Frontal cortex (tissue), 4 donors: ENCODE data around the gene TBC1D3D. TPM values are rescaled to one million over a fixed set of nuclear protein-coding genes. Genes with fewer than 3 reads are reported as not detected.
"Not testable (repeated sequence)": the region's sequence is repeated elsewhere in the genome, so short reads cannot be mapped to it uniquely, and the experiment has no call there.

Experiments used
- DNase-seq, 2 donors: peaks; one replicate each; pipeline ENCODE4 v3.0.0; 2012; ENCODE audit warnings: low spot score in 2 of 2
- FAIRE-seq: peaks from 2 replicates; lab custom pipeline; 2012; peaks lifted over from hg19 to GRCh38; lab: Jason Lieb, UNC
- total RNA-seq: library from RNA; depleted of rRNA; stranded (reverse); fragments of >200 nt; gene quantifications from one replicate; pipeline ENCODE4 v1.2.3, GENCODE V29; 2014
- donor health status: control.
- donor health status: control.
- donor health status: control.

Gene TBC1D3D
- total RNA-seq: not detected

DNA sequence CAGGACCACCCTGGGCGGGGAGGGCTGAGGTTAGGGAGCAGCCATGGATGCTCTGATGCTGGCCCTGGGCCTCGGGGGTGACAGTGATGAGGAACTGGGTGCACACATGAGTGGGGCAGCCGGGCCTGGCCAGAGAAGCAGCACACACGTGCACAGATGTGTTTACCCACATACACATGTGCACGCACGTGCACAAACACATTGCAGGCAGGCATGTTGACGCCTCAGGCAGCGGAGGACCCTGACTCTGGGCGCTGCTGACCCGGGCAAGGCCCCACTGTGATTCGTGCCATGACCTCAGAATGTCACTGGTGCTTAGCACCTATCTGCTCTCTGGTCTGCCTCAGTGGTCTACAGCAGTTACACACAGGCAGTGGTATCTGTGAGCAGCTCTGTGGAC is at the start of gene TBC1D3D:
Gene TBC1D3D, plus strand, starts transcription at position 301 of the 400 bp plus-strand sequence. CDS start 1,585 bp downstream, outside the sequence.
- not testable (repeated sequence) for DNase-seq, FAIRE-seq

DNA sequence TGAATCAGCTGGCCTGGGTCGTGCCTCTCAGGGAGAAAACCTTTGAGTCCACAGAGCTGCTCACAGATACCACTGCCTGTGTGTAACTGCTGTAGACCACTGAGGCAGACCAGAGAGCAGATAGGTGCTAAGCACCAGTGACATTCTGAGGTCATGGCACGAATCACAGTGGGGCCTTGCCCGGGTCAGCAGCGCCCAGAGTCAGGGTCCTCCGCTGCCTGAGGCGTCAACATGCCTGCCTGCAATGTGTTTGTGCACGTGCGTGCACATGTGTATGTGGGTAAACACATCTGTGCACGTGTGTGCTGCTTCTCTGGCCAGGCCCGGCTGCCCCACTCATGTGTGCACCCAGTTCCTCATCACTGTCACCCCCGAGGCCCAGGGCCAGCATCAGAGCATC is 14.8 kb upstream of the TBC1D3D start, which contains the start of gene TBC1D3L:
Gene TBC1D3L, minus strand, starts transcription at position 101 of the 400 bp plus-strand sequence. CDS start 1,540 bp downstream, outside the sequence.
- FAIRE-seq, DNase-seq: not testable (repeated sequence)

Other genes starting within 250 kb of the TBC1D3D start
- not detected for gene TBC1D3K, start 79.6 kb upstream of the TBC1D3D start, total RNA-seq
- gene TBC1D3L, start 14.9 kb upstream of the TBC1D3D start, total RNA-seq: 3.3 TPM
- not detected for gene TBC1D3C, start 64.7 kb downstream of the TBC1D3D start, total RNA-seq
- 0.41 TPM for gene TBC1D3E, start 124.0 kb downstream of the TBC1D3D start, total RNA-seq
- not detected for gene TBC1D3, start 188.6 kb downstream of the TBC1D3D start, total RNA-seq